Adipocyte (in vitro differentiated cells): Measurements from ENCODE around the gene PSMD9.
A peak's percentile ranks its signal among the peaks of the same experiment; 100 is the strongest.
"Not testable (repeated sequence)": the region's sequence is repeated elsewhere in the genome, so short reads cannot be mapped to it uniquely, and the experiment has no call there.

ENCODE experiments used
- DNase-seq: peaks from one replicate; pipeline ENCODE4 v3.0.0-alpha.2; 2015; ENCODE audit warnings: low read depth
- H3K27me3 ChIP-seq: replicated peaks from 2 replicates; pipeline ENCODE4 v1.7.0; 2013; ENCODE audit warnings: mild to moderate bottlenecking, low read length, moderate library complexity; ENCODE audit not compliant: control insufficient read depth, insufficient read depth
- H3K36me3 ChIP-seq: 2 replicates; pipeline ENCODE4 v1.7.0; 2013; ENCODE audit warnings: low read length, mild to moderate bottlenecking, moderate library complexity; ENCODE audit not compliant: control insufficient read depth, insufficient read depth, severe bottlenecking
- H3K4me1 ChIP-seq: 2 replicates; pipeline ENCODE4 v1.7.0; 2013; ENCODE audit warnings: mild to moderate bottlenecking, low read length, moderate library complexity; ENCODE audit not compliant: control insufficient read depth, insufficient read depth
- H3K4me3 ChIP-seq: 2 replicates; pipeline ENCODE4 v1.7.0; 2013; ENCODE audit warnings: mild to moderate bottlenecking, low read length, moderate library complexity
- H3K9ac ChIP-seq: 2 replicates; pipeline ENCODE4 v1.7.0; 2013; ENCODE audit warnings: mild to moderate bottlenecking, low read length, moderate library complexity
- H3K9me3 ChIP-seq: 2 replicates; pipeline ENCODE4 v1.7.0; 2013; ENCODE audit warnings: mild to moderate bottlenecking, low read length, moderate library complexity; ENCODE audit not compliant: control insufficient read depth

Gene PSMD9, protein sequence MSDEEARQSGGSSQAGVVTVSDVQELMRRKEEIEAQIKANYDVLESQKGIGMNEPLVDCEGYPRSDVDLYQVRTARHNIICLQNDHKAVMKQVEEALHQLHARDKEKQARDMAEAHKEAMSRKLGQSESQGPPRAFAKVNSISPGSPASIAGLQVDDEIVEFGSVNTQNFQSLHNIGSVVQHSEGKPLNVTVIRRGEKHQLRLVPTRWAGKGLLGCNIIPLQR

DNA sequence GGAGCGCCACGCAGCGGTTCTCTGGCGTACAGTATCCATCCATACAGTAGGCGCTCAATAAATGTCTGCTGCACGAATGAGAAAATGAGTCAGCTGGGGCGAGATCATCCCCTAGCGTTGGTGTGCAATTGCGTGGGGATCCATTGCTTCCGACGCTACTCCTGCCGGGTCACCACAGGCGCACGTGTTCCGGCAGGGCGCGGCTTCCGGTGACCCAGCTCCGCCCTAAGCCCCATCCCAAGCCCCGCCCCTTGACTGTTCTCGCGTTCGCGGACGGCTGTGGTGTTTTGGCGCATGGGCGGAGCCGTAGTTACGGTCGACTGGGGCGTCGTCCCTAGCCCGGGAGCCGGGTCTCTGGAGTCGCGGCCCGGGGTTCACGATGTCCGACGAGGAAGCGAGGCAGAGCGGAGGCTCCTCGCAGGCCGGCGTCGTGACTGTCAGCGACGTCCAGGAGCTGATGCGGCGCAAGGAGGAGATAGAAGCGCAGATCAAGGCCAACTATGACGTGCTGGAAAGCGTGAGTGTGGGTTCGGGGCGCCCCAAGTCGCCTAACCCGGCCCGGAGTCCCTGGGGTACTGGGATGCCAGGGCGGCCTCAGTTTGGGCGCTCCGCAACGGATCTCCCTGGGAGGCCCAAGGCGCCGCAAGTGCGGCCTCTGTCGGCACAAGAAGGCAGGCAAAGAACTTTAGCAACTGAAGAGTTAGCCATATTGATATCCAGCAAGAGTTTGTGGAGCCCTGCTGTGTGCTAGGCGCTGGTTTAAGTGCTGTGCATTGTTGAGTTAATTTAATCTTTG is at the start of gene PSMD9:
Gene PSMD9, plus strand, starts transcription at position 313 of the 796 bp plus-strand sequence. Its CDS starts 67 bp downstream, at position 380.
- H3K27me3 ChIP-seq, result no peaks in the 10 kb centered on the region
- DNase-seq, result peak; percentile 99
- H3K9me3 ChIP-seq, result no peaks in the 10 kb centered on the region
- peaks cover 7% of the 10 kb centered on the region for H3K36me3 ChIP-seq
- peaks cover 21% of the 10 kb centered on the region for H3K4me1 ChIP-seq
- peak within 1 kb of the TSS; percentile 99 for H3K4me3 ChIP-seq
- H3K9ac ChIP-seq, result peak within 1 kb of the TSS; percentile 99

DNA sequence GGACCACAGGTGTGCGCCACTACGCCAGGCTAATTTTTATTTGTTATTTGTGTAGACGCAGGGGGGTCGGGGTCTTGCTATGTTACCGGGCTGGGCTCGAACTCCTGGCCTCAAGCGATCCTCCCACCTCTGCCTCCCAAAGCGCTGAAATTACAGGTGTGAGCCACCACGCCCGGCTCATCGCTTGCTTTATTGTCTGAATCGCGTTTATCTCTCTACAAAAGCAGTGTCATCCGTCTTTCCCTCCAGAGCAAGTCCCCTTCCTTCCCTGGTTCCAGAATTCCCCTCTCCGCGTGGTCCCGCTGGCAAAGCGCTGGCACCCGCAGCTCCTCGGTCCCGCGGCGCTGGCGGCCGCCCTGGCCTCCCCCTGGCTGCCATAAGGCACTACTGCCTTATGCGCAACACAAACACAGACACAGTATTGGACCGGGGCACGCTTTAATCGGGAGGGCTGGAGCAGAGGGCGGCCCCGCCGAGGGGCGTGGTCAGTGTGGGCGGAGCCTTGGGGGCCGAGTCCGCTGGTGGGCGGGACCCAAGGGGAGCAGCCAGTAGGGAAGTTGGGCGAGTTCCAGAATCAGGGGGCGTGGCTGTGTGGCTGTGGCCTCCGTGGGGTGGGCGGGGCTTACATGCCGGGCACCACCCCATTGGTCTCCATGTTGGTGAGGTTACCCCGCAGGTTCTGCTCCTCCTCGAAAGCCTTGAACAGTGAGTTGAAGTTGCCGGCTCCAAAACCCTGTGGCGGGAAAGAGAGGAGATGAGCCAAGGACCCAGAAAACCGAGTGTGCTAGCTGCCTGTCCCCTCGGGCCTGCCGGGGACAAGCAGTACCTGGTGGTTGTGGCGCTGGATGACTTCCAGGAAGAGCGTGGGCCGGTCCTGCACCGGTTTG is 49.2 kb upstream of the PSMD9 start:
- Histone ChIP-seq H3K4me1 (peaks cover 5% of the 10 kb centered on the region), H3K9me3 (no peaks in the 10 kb centered on the region), H3K27me3 (no peaks in the 10 kb centered on the region), H3K4me3 (peak overlapping the region; percentile 76), H3K36me3 (no peaks in the 10 kb centered on the region), H3K9ac (peak overlapping the region; percentile 73)
- DNase-seq, result peak; percentile 99

DNA sequence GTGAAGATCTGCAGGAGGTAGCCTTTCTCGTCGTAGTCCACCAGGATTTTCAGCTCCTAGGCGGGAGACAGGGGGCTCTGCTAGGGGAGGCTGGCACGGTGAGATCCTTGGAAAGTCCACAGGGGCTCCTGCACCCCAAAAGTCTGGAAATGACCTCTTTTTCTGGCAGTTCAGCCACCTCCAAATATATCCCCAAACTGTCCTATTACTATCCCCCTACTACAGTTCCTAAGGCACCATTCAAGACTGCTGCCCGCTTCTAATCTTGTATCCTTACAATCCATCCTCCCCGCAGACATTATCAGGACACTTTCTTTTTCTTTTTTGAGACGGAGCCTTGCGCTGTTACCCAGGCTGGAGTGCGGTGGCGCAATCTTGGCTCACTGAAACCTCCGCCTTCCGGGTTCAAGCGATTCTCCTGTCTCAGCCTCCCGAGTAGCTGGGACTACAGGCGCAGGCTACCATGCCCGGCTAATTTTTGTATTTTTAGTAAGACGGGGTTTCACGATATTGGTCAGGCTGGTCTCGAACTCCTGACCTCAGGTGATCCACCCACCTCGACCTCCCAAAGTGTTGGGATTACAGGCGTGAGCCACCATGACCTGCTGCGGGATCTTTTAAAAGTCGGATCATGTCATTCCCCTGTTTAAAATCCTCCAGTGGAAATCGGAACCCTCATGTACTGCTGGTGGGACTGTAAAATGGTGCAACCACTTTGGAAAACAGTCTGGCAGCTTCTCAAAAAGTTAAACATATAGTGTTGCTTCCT is 48.4 kb upstream of the PSMD9 start:
- no peak for DNase-seq
- no peaks in the 10 kb centered on the region for H3K9me3 ChIP-seq
- peaks cover 5% of the 10 kb centered on the region for H3K4me1 ChIP-seq
- H3K4me3 ChIP-seq, result peak overlapping the region; percentile 76
- no peaks in the 10 kb centered on the region for H3K27me3 ChIP-seq
- peak overlapping the region; percentile 72 for H3K9ac ChIP-seq
- no peaks in the 10 kb centered on the region for H3K36me3 ChIP-seq

DNA sequence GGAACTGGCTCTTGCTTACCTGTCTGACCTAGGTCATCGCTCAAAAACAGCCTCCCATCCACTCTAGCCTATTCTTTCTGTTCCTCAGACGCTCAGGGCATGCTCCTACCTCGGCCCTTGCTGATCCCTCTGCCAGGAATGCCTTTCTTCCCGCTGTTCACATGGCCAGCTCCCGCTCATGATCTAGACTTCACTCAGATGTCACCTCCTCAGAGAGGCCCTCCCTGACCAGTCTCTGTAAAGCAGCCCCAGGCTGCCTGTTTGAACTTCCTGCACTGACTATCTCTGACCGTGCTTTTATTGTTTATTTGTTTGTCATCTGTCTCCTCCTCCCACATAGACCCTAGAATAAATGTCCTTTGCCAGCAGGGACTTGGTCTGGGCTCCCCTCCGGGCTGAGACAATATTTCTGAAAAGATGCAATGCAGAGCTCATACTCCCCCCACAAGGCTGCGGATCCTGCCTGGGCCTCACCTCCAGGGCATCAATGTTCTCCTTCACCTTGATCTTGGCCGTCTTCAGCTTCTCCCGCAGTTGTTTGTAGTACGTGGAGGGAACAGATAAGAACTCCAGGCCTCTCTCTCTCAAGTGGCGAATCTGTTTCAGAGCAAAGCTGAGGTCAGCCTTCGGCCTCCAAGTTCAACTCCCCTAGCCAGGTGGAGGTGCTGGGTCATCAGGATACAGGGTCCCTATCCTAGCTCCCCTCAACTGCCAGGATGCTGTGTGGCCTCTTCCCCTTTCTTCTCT is 45.2 kb upstream of the PSMD9 start:
- Histone ChIP-seq H3K27me3 (no peaks in the 10 kb centered on the region), H3K9me3 (no peaks in the 10 kb centered on the region)
- no peak for DNase-seq

DNA sequence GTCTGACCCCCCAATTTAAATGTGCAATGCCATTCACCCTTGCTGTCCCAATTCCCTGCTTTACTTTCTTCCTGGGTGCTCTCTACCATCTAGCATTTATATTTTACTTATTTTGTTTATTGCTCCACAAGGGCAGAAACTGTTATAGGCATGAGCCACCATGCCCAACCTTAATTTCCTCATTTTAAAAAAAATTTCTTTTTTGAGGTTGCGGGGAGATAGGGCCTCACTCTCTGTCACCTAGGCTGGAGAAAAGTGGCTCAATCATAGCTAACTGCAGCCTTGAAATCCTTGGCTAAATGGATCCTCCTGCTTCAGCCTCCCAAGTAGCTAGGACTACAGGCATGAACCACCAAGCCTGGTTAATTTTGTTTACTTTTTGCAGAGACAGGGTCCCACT is 42.9 kb upstream of the PSMD9 start:
- no peak overlapping the region for H3K9ac ChIP-seq

More for the DNA sequence above, 45.2 kb upstream of the PSMD9 start:
- no peak overlapping the region for H3K4me3 ChIP-seq
- no peaks in the 10 kb centered on the region for H3K36me3 ChIP-seq
- H3K9ac ChIP-seq, result no peak overlapping the region
- H3K4me1 ChIP-seq, result peaks cover 5% of the 10 kb centered on the region

DNA sequence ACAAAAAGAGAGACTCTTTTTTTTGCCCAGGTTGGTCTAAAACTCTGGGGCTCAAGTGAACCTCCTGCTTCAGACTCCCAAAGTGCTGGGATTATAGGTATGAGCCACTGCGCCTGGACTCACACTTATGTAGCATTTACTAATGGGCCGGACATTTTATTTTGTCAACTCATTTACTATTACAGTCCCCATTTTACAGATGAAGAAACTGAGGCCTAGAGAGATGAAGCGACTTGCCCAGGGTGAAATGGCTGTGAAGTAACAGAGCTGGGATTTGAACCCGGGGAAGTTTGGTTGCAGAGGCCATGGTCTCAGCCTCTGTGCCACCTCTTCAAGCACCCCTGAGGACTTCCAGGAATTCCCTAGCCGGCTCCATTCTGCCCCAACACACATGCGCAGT is 39.4 kb upstream of the PSMD9 start:
- Histone ChIP-seq H3K36me3 (no peaks in the 10 kb centered on the region), H3K9ac (no peak overlapping the region), H3K4me1 (no peaks in the 10 kb centered on the region), H3K9me3 (no peaks in the 10 kb centered on the region), H3K27me3 (no peaks in the 10 kb centered on the region), H3K4me3 (no peak overlapping the region)
- DNase-seq, result no peak

More for the DNA sequence above, 42.9 kb upstream of the PSMD9 start:
- Histone ChIP-seq H3K9me3 (no peaks in the 10 kb centered on the region), H3K4me3 (no peak overlapping the region), H3K27me3 (no peaks in the 10 kb centered on the region), H3K4me1 (no peaks in the 10 kb centered on the region), H3K36me3 (no peaks in the 10 kb centered on the region)
- DNase-seq, result no peak

DNA sequence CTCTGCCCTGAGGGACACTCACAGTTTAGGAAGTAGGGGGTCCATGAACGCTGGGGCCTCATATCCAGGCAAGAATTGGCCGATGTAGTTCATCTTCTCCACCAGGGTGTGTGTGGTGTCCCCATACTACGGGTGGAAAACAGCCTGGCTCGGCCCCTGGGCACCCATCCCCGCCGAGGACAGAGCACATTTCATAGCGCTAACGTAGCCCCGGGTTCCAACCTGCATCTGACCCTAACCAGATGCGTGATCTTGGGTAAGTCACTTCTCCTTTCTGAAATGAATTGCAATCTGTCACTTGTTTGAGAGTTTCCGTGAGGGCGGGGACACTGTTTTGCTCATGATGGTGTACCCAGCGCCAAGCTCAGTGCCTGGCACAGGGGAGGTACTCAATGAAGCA is 38.9 kb upstream of the PSMD9 start:
- H3K4me3 ChIP-seq, result no peak overlapping the region
- H3K4me1 ChIP-seq, result no peaks in the 10 kb centered on the region
- DNase-seq, result no peak
- H3K27me3 ChIP-seq, result no peaks in the 10 kb centered on the region
- no peaks in the 10 kb centered on the region for H3K36me3 ChIP-seq
- no peak overlapping the region for H3K9ac ChIP-seq
- H3K9me3 ChIP-seq, result no peaks in the 10 kb centered on the region

DNA sequence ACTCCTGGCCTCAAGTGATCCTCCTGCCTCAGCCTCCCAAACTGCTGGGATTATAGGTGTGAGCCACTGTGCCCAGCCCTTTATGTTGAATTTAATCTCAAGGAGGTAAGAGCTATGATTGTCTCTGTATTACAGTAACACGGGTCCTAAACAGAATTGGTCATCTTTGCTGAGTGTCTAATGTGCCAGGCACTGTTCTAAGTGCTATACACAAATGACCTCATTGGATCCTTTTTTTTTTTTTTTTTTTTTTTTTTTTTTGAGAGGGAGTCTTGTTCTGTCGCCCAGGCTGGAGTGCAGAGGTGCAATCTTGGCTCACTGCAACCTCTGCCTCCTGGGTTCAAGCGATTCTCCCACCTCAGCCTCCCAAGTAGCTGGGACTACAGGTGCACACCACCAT is 36.2 kb upstream of the PSMD9 start:
- not testable (repeated sequence) for H3K9me3 ChIP-seq, H3K27me3 ChIP-seq, DNase-seq, H3K4me3 ChIP-seq, H3K9ac ChIP-seq, H3K36me3 ChIP-seq, H3K4me1 ChIP-seq

DNA sequence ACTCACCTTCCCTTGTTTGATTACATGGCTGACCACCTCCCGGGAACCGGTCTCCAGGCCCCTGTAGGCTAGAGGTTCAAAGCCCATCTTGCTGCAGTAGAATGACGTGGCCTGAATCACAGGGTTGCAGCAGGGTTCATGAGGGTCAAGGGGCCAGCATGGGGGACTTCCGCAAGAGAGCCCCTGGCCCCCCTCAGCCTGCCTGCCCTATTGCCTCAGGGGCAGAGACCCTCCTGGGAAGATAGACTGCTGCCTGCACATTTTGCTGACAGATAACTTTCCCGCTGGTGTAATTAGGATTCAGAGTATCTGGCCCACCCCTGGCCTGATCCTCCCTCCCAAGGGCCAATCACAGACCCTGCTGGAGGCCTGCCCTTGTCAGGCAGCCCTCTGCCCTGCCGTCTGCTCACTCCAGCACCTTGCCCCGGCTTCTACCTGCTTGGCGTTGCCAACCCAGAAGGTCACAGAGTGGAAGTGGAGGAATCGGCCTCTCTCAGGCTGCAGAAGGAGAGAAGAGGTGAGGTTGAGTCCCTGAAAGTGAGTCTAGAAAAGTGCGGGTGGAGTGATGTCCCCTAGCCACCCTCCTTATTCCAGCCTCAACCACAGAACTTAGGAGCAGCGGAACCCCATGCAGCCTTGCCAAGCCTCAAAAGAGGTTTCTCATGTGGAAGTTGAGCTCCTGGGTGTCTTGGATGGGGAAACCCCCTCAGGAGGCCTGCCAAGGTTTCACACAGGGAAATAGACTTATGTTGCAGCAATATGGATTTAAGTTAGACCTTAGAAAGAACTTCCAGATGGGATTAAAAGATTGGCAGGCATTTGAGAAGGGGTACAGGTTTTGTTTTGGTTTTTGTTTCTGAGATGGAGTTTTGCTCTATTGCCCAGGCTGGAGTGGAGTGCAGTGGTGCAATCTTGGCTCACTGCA is 31.0 kb upstream of the PSMD9 start:
- no peaks in the 10 kb centered on the region for H3K9me3 ChIP-seq
- H3K9ac ChIP-seq, result peak overlapping the region; percentile 88
- H3K4me3 ChIP-seq, result no peak overlapping the region
- no peaks in the 10 kb centered on the region for H3K36me3 ChIP-seq
- DNase-seq, result no peak
- no peaks in the 10 kb centered on the region for H3K27me3 ChIP-seq
- H3K4me1 ChIP-seq, result peaks cover 47% of the 10 kb centered on the region
